ENCODE data around the gene TM9SF1.

- TF ChIP-seq CTCF (IDR thresholded peaks at IDR 0.05; ENCODE audit: low read depth, low read length) = no peak
- no peak for TF ChIP-seq EZH2phosphoT487 (IDR thresholded peaks at IDR 0.05; ENCODE audit: low read depth)
Measured at GRCh38 chr14:24228902-24229301, 33.7 kb upstream of the TM9SF1 start.
